ENCODE results near the gene SSPN. TPM values are rescaled to one million over a fixed set of nuclear protein-coding genes. Genes with fewer than 3 reads are reported as not detected.

The SSPN gene
- polyA plus RNA-seq, 6 donors from 2014 or later: 1.0 to 6.7 (median 5.0) TPM

DNA sequence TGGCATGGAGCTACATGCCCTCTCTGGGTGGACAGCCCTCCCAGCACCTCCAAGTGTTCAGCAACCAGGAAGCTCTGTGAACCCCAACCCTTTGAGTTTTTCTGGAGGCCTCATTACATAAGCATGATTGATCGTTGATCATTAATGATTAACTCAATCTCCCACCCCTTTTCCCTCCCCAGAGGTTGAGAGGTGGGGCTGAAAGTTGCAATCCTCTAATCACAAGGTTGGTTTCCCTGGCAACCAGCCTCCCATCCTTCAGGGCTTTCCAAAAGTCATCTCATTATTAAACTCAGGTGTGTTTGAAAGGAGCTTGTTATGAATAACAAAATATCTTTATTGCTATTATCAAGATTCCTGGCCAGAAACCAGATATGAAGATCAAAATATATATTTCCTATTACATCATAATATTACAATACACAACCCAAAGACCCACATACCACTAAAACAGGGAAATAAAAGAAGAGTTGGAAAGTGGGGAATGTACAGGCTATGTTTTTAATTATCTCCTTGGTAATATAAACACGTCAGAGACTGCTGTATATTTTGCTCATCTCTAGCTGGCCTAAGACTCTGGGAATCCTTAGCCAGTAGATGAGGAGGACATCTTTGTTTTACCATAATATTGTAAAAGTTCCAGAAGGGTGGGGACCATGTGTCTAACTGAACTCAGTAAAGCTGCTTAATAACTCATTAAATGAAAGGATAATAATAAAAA is 73.6 kb downstream of the SSPN start:
- Mint-ChIP-seq H3K36me3 (no peaks in the 10 kb centered on the region), H3K27ac (no peak overlapping the region), H3K9me3 (no peaks in the 10 kb centered on the region), H3K4me1 (peaks cover 0 to 3% (median 0%) of the 10 kb centered on the region in 3 donors), H3K27me3 (no peaks in the 10 kb centered on the region), H3K4me3 (no peak overlapping the region)
- no peak for ATAC-seq (ENCODE audit: low read depth in 2 of 2)
- no peak for DNase-seq

DNA sequence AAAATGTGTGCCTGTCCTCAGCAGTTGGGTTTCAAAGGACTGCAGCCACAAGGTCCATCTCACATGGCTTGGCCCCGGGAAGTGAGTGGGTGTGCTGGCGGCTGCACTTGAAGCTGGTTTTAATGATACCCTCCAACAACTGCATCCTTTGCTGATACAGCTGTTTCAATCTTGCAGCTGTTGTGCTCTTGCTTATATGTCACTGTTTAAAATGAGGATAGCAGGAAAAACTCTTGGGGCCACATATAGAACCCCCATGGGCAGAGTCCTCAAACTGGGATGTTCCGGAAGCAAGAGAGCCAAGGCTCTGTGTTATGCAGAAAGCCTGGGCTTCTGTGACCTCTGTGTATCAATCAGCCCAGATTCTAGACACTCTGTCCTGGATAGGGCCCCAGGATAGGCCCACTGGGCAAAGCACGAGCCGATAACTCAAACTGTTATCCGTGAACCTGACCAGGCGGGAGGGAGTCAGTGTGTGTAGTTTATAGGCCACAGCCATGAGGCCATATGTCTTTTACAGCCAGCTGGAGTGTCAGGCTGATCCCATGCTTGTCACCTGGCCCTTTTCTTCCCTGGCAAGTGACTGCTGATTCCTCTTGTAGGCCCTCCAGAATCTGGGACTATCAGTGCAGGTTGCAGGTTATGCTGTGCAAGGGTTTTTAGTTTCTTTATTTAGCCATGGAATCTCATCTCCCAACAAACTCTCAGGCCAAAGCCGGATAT is 74.3 kb downstream of the SSPN start:
- no peaks in the 10 kb centered on the region for H3K36me3 Mint-ChIP-seq
- no peak overlapping the region for H3K4me3 Mint-ChIP-seq
- no peaks in the 10 kb centered on the region for H3K27me3 Mint-ChIP-seq
- no peak overlapping the region for H3K27ac Mint-ChIP-seq
- ATAC-seq (ENCODE audit: low read depth in 2 of 2) (no peak), DNase-seq (no peak)
- peaks cover 5 to 10% (median 7%) of the 10 kb centered on the region in 3 donors for H3K4me1 Mint-ChIP-seq
- no peaks in the 10 kb centered on the region for H3K9me3 Mint-ChIP-seq

DNA sequence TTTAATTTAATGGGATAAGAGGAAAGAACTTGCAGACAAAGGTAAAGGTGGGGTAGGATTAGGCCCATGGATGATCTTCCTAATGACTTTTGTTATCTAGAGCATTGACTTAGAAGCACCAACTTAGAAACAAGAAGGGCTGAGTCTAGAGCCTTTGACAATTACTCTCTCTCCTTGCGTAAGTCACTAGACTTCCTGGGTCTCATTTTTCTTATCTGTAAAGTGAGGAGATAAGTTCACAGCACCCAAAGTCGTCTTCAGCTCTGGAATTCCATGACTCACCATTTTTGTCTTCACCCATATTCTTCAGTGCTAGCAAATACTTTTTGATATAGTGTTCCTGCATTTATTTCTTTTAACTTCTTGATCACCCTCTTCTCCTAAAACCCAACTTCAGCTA is 75.7 kb downstream of the SSPN start:
- H3K27ac Mint-ChIP-seq: no peak overlapping the region
- no peak for ATAC-seq (ENCODE audit: low read depth in 2 of 2)
- H3K4me1 Mint-ChIP-seq: peaks cover 8 to 15% (median 11%) of the 10 kb centered on the region in 3 donors
- no peaks in the 10 kb centered on the region for H3K27me3 Mint-ChIP-seq
- no peaks in the 10 kb centered on the region for H3K36me3 Mint-ChIP-seq
- H3K9me3 Mint-ChIP-seq: no peaks in the 10 kb centered on the region
- DNase-seq: no peak
- H3K4me3 Mint-ChIP-seq: no peak overlapping the region

DNA sequence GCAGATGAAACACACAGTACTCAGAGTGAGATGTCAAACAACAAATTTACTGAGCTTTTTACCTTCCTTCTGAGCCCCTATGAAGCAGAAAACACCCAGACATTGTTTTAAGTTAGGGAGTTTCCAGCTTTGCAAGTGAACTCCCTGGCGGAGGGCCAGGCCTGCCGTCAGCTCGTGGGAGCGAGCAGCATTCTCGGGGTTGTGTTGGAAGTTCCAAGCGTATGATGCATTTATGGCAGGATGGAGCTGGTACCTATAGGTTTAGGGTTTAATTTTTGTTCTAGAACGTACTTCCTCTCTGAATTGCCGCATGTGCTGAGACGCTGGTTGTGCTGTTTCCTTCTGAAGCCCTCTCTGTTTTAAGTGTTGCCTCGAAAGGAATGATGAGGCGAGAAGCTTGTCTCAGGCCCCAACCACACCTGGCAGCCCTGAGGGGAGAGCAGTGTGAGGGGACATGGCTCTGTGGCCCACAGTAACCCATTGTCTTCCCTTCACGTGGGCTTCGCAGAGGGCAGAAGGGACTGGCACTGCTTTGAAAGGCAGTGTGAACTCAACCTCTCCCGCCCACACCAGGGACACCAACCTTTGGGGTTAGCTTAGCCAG is 76.6 kb downstream of the SSPN start:
- DNase-seq (no peak), ATAC-seq (ENCODE audit: low read depth in 2 of 2) (peak in 1 of 2 donors; percentile 29)
- Mint-ChIP-seq H3K36me3 (no peaks in the 10 kb centered on the region), H3K4me3 (no peak overlapping the region), H3K9me3 (no peaks in the 10 kb centered on the region), H3K27me3 (no peaks in the 10 kb centered on the region), H3K4me1 (peaks cover 8 to 15% (median 11%) of the 10 kb centered on the region in 3 donors), H3K27ac (peak overlapping the region in 1 of 6 donors; percentile 71)

DNA sequence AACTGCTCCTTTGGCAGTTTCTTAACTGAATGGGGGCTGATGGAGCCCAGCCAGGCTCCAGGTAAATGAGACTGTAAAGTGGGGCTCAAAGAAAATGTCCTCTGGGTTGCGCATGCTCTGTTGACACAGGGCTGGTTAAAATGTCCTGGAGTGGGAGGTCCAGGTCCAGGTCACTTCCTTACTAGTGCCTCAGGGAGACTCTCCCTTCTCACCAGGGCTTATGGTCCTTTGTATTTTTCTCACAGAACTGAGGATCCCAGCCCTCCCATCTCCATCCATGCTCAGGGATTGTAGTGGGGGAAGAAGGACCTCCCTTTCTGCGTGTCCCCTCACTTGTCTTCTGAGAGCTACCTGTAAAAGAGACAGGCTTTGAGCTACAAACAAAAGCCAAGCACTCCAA is 77.5 kb downstream of the SSPN start:
- Mint-ChIP-seq H3K9me3 (no peaks in the 10 kb centered on the region), H3K4me1 (peaks cover 8 to 16% (median 11%) of the 10 kb centered on the region in 3 donors), H3K27me3 (no peaks in the 10 kb centered on the region), H3K36me3 (no peaks in the 10 kb centered on the region), H3K4me3 (no peak overlapping the region), H3K27ac (no peak overlapping the region)
- no peak for ATAC-seq (ENCODE audit: low read depth in 2 of 2)
- no peak for DNase-seq

DNA sequence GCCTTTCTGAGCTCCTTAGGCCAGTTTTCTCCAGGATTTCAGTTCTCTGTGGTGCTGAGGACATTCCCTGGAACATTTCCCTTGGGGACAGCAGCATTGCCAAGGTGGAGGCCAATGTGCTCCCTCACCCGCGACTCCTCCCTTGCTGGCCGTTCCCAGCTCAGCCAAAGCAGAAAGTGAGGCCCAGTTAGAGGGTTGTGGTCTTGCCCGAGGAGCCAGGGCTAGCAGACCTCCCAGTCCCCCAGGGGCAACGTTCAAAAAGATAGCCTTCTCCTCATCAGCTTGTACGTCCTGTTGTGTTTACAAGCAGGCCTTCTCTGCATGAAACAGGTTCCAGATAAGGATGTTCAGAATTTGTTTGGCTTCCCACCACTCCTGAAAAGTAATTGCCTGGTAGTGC is 78.4 kb downstream of the SSPN start:
- Mint-ChIP-seq H3K4me1 (peaks cover 8 to 26% (median 15%) of the 10 kb centered on the region in 3 donors), H3K27ac (peak overlapping the region in 2 of 6 donors; percentile 20 to 51)

DNA sequence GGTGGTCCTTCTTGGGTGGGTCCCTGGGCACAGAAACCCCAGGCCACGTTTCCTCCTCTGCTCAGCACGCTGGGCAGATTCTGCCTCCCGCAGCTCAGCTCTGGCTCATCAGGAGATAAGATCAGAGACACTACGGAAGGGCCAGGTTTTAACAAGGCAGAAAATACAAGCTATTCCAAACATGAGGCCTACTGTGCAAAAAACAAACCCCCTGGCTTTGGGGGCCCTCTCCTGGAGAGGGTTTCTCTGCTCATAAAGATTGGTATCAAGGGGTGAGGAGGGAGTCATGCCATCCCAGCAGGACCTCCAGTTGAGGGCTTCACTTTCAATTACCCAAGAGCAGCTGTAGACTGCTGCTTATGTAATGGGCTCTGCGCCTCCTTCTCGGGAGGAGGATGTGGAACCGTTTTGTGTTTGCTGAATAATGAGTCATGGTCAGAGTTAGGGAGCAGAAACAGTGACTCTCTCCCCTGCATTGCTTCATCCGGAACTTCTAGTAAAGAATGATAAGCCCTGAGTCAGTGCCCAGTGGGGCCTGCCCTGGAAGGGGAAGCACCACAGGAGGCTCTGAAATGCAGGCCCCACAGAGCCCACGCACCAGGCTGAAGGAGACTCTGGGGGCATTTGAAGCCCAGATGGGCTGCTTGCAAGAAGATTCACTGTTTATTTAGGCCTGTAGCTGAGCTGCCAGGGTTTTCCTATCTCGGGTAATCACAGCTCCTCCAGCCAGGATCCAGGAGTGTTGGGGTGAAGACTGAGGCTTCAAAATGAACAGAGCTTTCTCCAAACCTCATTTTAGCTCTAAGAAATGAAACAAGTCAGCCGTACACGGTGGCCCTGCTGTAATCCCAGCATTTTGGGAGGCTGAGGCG is 79.3 kb downstream of the SSPN start:
- no peaks in the 10 kb centered on the region for H3K9me3 Mint-ChIP-seq
- peak; percentile 89 for ATAC-seq (ENCODE audit: low read depth in 2 of 2)
- no peaks in the 10 kb centered on the region for H3K27me3 Mint-ChIP-seq
- no peaks in the 10 kb centered on the region for H3K36me3 Mint-ChIP-seq
- DNase-seq: peak; percentile 17
- H3K4me3 Mint-ChIP-seq: peak overlapping the region in 2 of 8 donors; percentile 25 to 47
- peak overlapping the region in 3 of 6 donors; percentile 8 to 51 (median 14) for H3K27ac Mint-ChIP-seq
- H3K4me1 Mint-ChIP-seq: peaks cover 8 to 30% (median 20%) of the 10 kb centered on the region in 3 donors

More for the DNA sequence above, 78.4 kb downstream of the SSPN start:
- Mint-ChIP-seq H3K9me3 (no peaks in the 10 kb centered on the region), H3K4me3 (no peak overlapping the region), H3K36me3 (no peaks in the 10 kb centered on the region), H3K27me3 (no peaks in the 10 kb centered on the region)
- no peak for DNase-seq
- ATAC-seq (ENCODE audit: low read depth in 2 of 2): no peak

DNA sequence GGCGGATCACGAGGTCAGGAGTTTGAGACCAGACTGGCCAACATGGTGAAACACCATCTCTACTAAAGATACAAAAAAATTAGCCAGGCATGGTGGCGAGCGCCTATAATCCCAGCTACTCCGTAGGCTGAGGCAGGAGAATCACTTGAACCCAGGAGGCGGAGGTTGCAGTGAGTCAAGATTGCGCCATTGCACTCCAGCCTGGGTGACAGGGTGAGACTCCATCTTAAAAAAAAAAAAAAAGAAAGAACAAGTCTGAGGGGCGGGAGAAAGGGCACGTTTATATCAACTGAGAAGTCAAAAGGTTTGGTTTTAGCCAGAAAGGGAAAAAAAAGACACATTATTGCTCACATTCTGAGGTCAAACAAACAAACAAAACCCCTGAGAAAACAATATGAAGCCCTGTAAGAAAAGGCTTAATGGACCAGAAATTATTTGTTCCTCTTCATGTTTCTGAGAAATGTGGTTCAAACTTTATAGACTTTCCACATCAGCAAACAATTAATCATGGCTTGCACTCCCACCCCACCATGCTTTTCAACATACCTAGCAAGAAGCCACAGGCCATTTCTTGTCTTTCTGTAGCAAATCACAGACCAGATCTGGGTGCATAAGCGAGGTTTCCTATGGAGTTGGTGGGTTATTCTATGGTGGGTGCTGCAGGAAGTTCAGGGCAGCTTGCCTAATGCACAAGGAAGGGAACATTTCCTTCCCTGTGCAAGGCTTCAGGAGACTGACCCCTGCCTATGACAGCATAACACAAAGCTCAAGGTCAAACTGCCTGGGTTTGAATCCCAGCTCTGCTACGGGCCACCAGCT is 80.1 kb downstream of the SSPN start:
- Mint-ChIP-seq H3K9me3 (no peaks in the 10 kb centered on the region), H3K27ac (peak overlapping the region in 2 of 6 donors; percentile 8 to 24), H3K4me3 (no peak overlapping the region), H3K4me1 (peaks cover 8 to 30% (median 20%) of the 10 kb centered on the region in 3 donors), H3K27me3 (no peaks in the 10 kb centered on the region), H3K36me3 (no peaks in the 10 kb centered on the region)
- ATAC-seq (ENCODE audit: low read depth in 2 of 2): no peak
- no peak for DNase-seq

DNA sequence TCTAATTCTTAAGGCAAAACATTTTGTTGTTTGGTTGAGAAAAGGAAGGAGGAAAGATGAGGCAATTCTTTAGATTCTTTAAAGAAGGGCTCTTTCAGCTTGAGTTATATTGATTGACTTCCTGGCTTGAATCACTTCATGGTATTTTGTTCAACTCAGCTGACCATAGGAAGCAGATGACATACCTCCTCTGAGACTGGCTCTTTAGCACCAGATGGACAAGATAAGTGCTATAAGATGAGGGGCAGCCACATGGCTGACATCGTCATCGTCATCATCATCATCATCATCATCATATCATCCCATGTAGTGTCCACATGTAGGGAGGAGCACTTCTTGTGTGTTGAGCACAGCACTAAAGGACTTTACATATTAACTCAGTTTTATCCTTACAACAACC is 81.3 kb downstream of the SSPN start:
- ATAC-seq (ENCODE audit: low read depth in 2 of 2) (no peak), DNase-seq (no peak)
- Mint-ChIP-seq H3K27ac (no peak overlapping the region), H3K36me3 (no peaks in the 10 kb centered on the region), H3K4me3 (no peak overlapping the region), H3K9me3 (no peaks in the 10 kb centered on the region), H3K27me3 (no peaks in the 10 kb centered on the region), H3K4me1 (peaks cover 8 to 30% (median 20%) of the 10 kb centered on the region in 3 donors)

DNA sequence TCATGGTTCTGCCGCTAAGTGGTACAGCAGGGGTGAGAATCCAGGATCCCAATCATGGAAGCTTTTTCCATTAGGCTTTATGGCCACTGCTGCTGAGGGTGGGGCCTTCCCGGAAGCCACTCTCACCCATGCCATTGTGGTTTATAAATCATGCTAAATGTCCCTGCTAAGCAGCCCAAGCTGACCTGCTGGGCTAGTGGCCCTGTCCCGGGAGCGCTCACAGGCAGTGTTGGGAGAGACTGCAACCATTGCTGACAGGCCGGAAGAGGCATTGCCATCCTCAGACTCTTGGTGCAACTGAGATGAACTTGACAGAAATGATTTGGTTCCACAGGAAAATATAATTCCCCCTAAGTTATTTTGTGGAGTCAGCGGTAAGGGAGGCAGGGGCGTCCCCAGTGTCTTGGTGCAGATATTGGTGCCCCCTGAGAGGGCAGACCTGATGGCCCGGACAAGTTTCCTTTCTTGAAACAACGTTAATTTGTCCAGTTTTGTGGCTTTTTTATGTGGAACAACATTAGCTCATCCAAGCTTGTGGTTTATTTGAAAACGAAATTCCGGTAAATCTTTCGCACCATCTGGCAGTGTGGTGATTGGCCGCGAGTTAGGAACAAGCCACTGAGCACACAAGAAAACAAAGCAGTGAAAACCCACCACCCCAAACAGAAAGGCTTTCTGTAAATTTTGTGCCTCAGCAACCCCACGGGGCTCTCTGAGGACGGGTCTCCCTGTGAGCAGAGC is 82.3 kb downstream of the SSPN start:
- ATAC-seq (ENCODE audit: low read depth in 2 of 2): no peak
- peaks cover 8 to 30% (median 20%) of the 10 kb centered on the region in 3 donors for H3K4me1 Mint-ChIP-seq
- no peaks in the 10 kb centered on the region for H3K27me3 Mint-ChIP-seq
- no peaks in the 10 kb centered on the region for H3K9me3 Mint-ChIP-seq
- no peak overlapping the region for H3K27ac Mint-ChIP-seq
- H3K36me3 Mint-ChIP-seq: no peaks in the 10 kb centered on the region
- DNase-seq: no peak
- no peak overlapping the region for H3K4me3 Mint-ChIP-seq

DNA sequence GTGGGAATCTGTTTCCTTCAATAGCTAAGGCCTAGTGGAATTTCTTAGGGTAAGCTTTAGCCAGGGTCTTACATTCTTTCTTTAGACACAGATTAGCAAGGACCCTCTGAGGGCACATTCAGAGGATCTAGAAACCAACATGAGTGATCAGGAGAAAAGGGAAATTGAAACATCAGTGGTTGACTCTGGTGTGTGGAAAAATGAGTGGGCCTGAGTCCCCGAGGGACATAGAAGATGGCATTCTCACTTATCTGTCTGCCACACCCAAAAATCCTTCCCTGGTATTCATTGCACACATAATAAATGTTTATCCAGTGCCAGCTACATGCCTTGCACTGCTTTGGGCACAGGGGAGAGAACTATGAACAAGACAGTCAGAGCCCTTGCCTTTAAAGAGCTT is 82.9 kb downstream of the SSPN start:
- H3K27ac Mint-ChIP-seq: no peak overlapping the region
- H3K4me1 Mint-ChIP-seq: peaks cover 8 to 30% (median 20%) of the 10 kb centered on the region in 3 donors
- H3K36me3 Mint-ChIP-seq: no peaks in the 10 kb centered on the region
- no peaks in the 10 kb centered on the region for H3K27me3 Mint-ChIP-seq
- H3K4me3 Mint-ChIP-seq: no peak overlapping the region
- ATAC-seq (ENCODE audit: low read depth in 2 of 2) (no peak), DNase-seq (no peak)
- no peaks in the 10 kb centered on the region for H3K9me3 Mint-ChIP-seq

DNA sequence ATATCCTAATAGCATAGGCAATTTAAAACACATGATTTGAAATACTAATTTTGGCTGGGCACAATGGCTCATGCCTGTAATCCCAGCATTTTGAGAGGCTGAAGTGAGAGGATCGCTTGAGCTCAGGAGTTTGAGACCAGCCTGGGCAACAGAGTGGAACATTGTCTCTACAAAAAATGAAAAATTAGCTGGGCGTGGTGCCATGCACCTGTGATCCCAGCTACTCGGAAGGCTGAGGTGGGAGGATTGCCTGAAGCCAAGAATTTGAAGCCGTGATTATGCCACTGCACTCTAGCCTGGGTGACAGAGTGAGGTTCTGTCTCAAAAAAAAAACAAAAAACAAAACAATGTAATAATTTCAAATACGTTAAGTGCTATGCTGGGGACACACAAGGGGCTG is 83.3 kb downstream of the SSPN start:
- Mint-ChIP-seq H3K9me3 (no peaks in the 10 kb centered on the region), H3K36me3 (no peaks in the 10 kb centered on the region), H3K27ac (no peak overlapping the region), H3K27me3 (no peaks in the 10 kb centered on the region), H3K4me3 (peak overlapping the region in 1 of 8 donors; percentile 76), H3K4me1 (peaks cover 8 to 30% (median 20%) of the 10 kb centered on the region in 3 donors)
- ATAC-seq (ENCODE audit: low read depth in 2 of 2): no peak
- no peak for DNase-seq
